IMR-90 (cell line): ENCODE measurements around the gene VWDE. TPM values are rescaled to one million over a fixed set of nuclear protein-coding genes. Genes with fewer than 3 reads are reported as not detected.

Experiments used
- ATAC-seq: fragments of 200-7000 bp; cut with Tn5 transposase; 2 replicates; pipeline ENCODE4 v1.9.1; 2020; ENCODE audit warnings: low read depth, mild to moderate bottlenecking, moderate library complexity
- BruUV-seq: library from RNA; stranded (reverse); fragments of 400-500 nt; replicated peaks from 2 replicates; lab custom pipeline; 2021; lab: Mats Ljungman, UMichigan
- CTCF ChIA-PET: fragments of 300-600 bp; formaldehyde crosslinking; extraction: SDS; loops from one replicate; lab custom pipeline; 2021; ENCODE audit warnings: antibody characterized with exemption; lab: Yijun Ruan, JAX
- POLR2A ChIA-PET: fragments of 300-600 bp; sonication (Branson Sonifier 250); formaldehyde crosslinking; loops from one replicate; lab custom pipeline; 2022; ENCODE audit warnings: antibody characterized with exemption; ENCODE audit not compliant: unreplicated experiment; lab: Charles Lee
- DNase-seq: peaks from one replicate; pipeline ENCODE4 v3.0.0; 2013
- H2AFZ ChIP-seq: replicated peaks from 2 replicates; pipeline ENCODE3; 2013; ENCODE audit warnings: low read length, mild to moderate bottlenecking; ENCODE audit not compliant: poor library complexity
- H2AK5ac ChIP-seq: 2 replicates; pipeline ENCODE4 v1.6.1; 2013; ENCODE audit warnings: low read depth, low read length, inconsistent platforms
- H2AK9ac ChIP-seq: replicated peaks from 2 replicates; pipeline ENCODE3; 2013; ENCODE audit warnings: mild to moderate bottlenecking, low read depth, low read length, moderate library complexity; ENCODE audit not compliant: poor library complexity
- H2BK120ac ChIP-seq: 2 replicates; pipeline ENCODE4 v1.6.1; 2013; ENCODE audit warnings: low read depth, low read length, inconsistent platforms
- H2BK15ac ChIP-seq: 3 replicates; pipeline ENCODE4 v1.6.1; 2013; ENCODE audit warnings: low read depth, low read length, inconsistent platforms
- H2BK20ac ChIP-seq: 2 replicates; pipeline ENCODE4 v1.6.1; 2013; ENCODE audit warnings: low read depth, mild to moderate bottlenecking, inconsistent platforms, low read length, moderate library complexity
- H2BK5ac ChIP-seq: 2 replicates; pipeline ENCODE4 v1.6.1; 2013; ENCODE audit warnings: mild to moderate bottlenecking, low read depth, low read length, inconsistent platforms; ENCODE audit not compliant: poor library complexity, severe bottlenecking
- H3K14ac ChIP-seq: replicated peaks from 2 replicates; pipeline ENCODE4 v1.6.1; 2013; ENCODE audit warnings: low read depth, low read length, inconsistent platforms
- H3K18ac ChIP-seq: 2 replicates; pipeline ENCODE4 v1.6.1; 2013; ENCODE audit warnings: low read depth, low read length, control low read depth
- H3K23ac ChIP-seq: 2 replicates; pipeline ENCODE4 v1.6.1; 2013; ENCODE audit warnings: low read depth, low read length, inconsistent platforms
- H3K27ac ChIP-seq: 2 replicates; pipeline ENCODE4 v1.5.1; 2013; ENCODE audit warnings: mild to moderate bottlenecking, control low read depth, low read length; ENCODE audit not compliant: insufficient read depth
- H3K27me3 ChIP-seq: 2 replicates; pipeline ENCODE4 v1.6.1; 2013; ENCODE audit warnings: low read length; ENCODE audit not compliant: control insufficient read depth, insufficient read depth
- H3K36me3 ChIP-seq: 2 replicates; pipeline ENCODE4 v1.6.1; 2013; ENCODE audit warnings: low read length, mixed read lengths; ENCODE audit not compliant: control insufficient read depth, insufficient read depth
- H3K4ac ChIP-seq: 2 replicates; pipeline ENCODE4 v1.6.1; 2013; ENCODE audit warnings: low read depth, low read length, inconsistent platforms
- H3K4me1 ChIP-seq: 2 replicates; pipeline ENCODE4 v1.6.1; 2013; ENCODE audit warnings: low read length, mixed read lengths; ENCODE audit not compliant: control insufficient read depth, insufficient read depth
- H3K4me2 ChIP-seq: 2 replicates; pipeline ENCODE4 v1.6.1; 2013; ENCODE audit warnings: low read depth, mild to moderate bottlenecking, control low read depth, low read length, moderate library complexity
- H3K4me3 ChIP-seq: 2 replicates; pipeline ENCODE4 v1.5.1; 2013; ENCODE audit warnings: low read depth, mild to moderate bottlenecking, control low read depth, low read length, moderate library complexity; ENCODE audit not compliant: insufficient read depth
- H3K56ac ChIP-seq: 2 replicates; pipeline ENCODE4 v1.6.1; 2013; ENCODE audit warnings: low read length, inconsistent platforms; ENCODE audit not compliant: insufficient read depth; ENCODE audit errors: extremely low read depth
- H3K79me1 ChIP-seq, 2 experiments: 2 replicates each; pipeline ENCODE4 v1.6.1; 2013; ENCODE audit warnings: low read length in 2 of 2, inconsistent platforms in 1 of 2, low read depth in 1 of 2
- H3K9ac ChIP-seq: 2 replicates; pipeline ENCODE4 v1.6.1; 2013; ENCODE audit warnings: low read depth, low read length, control low read depth
- H3K9me1 ChIP-seq: 2 replicates; pipeline ENCODE4 v1.6.1; 2013; ENCODE audit warnings: low read length, inconsistent platforms; ENCODE audit not compliant: insufficient read depth
- H3K9me3 ChIP-seq: 2 replicates; pipeline ENCODE4 v1.6.1; 2013; ENCODE audit warnings: low read length; ENCODE audit not compliant: control insufficient read depth, insufficient read depth
- H4K20me1 ChIP-seq: 2 replicates; pipeline ENCODE4 v1.6.1; 2013; ENCODE audit warnings: low read length, inconsistent platforms; ENCODE audit not compliant: insufficient read depth
- H4K5ac ChIP-seq: 2 replicates; pipeline ENCODE4 v1.6.1; 2013; ENCODE audit warnings: mild to moderate bottlenecking, low read depth, low read length, control low read depth
- H4K8ac ChIP-seq, 2 experiments: 2 replicates each; pipeline ENCODE4 v1.6.1; 2013; ENCODE audit warnings: low read depth in 2 of 2, low read length in 2 of 2, control low read depth in 1 of 2, inconsistent platforms in 1 of 2
- H4K91ac ChIP-seq: 2 replicates; pipeline ENCODE4 v1.6.1; 2013; ENCODE audit warnings: low read depth, low read length, inconsistent platforms; ENCODE audit not compliant: insufficient read depth
- ELK1 ChIP-seq: fragments of 150-350 bp; IDR thresholded peaks from 2 replicates; pipeline ENCODE4 v1.6.1; 2016; ENCODE audit warnings: low read depth, mild to moderate bottlenecking, low read length, moderate library complexity, borderline replicate concordance
- MAFK ChIP-seq: IDR thresholded peaks from 2 replicates; pipeline ENCODE4 v1.6.1; 2012; ENCODE audit warnings: low read depth, low read length, improper control_type of control experiment
- NFE2L2 ChIP-seq: fragments of 150-350 bp; IDR thresholded peaks from 2 replicates; pipeline ENCODE4 v1.6.1; 2016; ENCODE audit warnings: low read depth, mild to moderate bottlenecking, low read length
- POLR2A ChIP-seq: IDR thresholded peaks from 2 replicates; pipeline ENCODE4 v1.6.1; 2012; ENCODE audit warnings: mild to moderate bottlenecking, low read depth, low read length
- RAD21 ChIP-seq: IDR thresholded peaks from 2 replicates; pipeline ENCODE4 v1.6.1; 2012; ENCODE audit warnings: low read length, improper control_type of control experiment
- SMC3 ChIP-seq: fragments of 150-350 bp; IDR thresholded peaks from 2 replicates; pipeline ENCODE4 v1.6.1; 2016; ENCODE audit warnings: low read depth, mild to moderate bottlenecking, antibody characterized with exemption, low read length, moderate library complexity
- whole genome bisulfite sequencing, 2 experiments: methylation state at CpG; one replicate each; pipeline versions ENCODE4 v1.1.5 to v1.1.7; 2013; ENCODE audit warnings: missing lambda C conversion rate in 2 of 2; ENCODE audit not compliant: insufficient read length in 1 of 2; ENCODE audit errors: extremely low coverage in 2 of 2; 5-methylcytosine and 5-hydroxymethylcytosine counted together
- dilution Hi-C: fragments of 300-500 bp; cut with HindIII; formaldehyde crosslinking; loops from one replicate; pipeline ENCODE4 v1.14.3; 2018; ENCODE audit warnings: low sequenced_read_pairs; ENCODE audit not compliant: unreplicated experiment
- in situ Hi-C: fragments of 300-500 bp; cut with MboI; formaldehyde crosslinking; loops from 3 replicates; pipeline ENCODE4 v1.14.3; 2019; ENCODE audit warnings: low sequenced_read_pairs, inconsistent platforms, mixed read lengths
- intact Hi-C: fragments of 100-400 bp; cut with micrococcal nuclease; formaldehyde crosslinking; loops from 2 replicates; pipeline ENCODE4 v1.10.0; 2022
- polyA plus RNA-seq, 3 experiments: library from polyadenylated mRNA; depleted of rRNA; stranded (reverse); fragments of >200 nt; gene quantifications; 2 replicates each; pipeline ENCODE4 v1.2.3, GENCODE V29; 2012; ENCODE audit warnings: low replicate concordance in 1 of 3
- total RNA-seq: library from RNA; depleted of rRNA; stranded (reverse); fragments of >200 nt; gene quantifications from 2 replicates; pipeline ENCODE4 v1.2.3, GENCODE V29; 2012
- TF ChIP-seq, protein P1 (sequence below): conservative IDR thresholded peaks from 2 replicates; pipeline ENCODE4 v1.5.1; 2012; ENCODE audit warnings: mild to moderate bottlenecking, low read depth, low read length, improper control_type of control experiment
- TF ChIP-seq, protein P2 (sequence below): fragments of 150-350 bp; IDR thresholded peaks from 2 replicates; pipeline ENCODE4 v1.6.1; 2017; ENCODE audit warnings: mild to moderate bottlenecking, antibody characterized with exemption, low read length, low read depth

The VWDE gene
- total and polyA plus RNA-seq, 2 of the 4 experiments (the other 2 are of a cell fraction) = 0.05 to 0.18 TPM

GRCh38 chr7:12378389-12378788 is 25.3 kb downstream of the VWDE start:
- Histone ChIP-seq H2BK20ac (no peak overlapping the region), H2BK120ac (no peak overlapping the region), H2AK5ac (no peak overlapping the region), H3K23ac (no peak overlapping the region), H2BK15ac (no peak overlapping the region), H3K27ac (no peak overlapping the region), H3K4me1 (no peaks in the 10 kb centered on the region), H3K27me3 (no peaks in the 10 kb centered on the region), H2AFZ (no peak overlapping the region), H3K36me3 (no peaks in the 10 kb centered on the region), H4K91ac (no peak overlapping the region), H4K5ac (no peak overlapping the region), H3K18ac (no peak overlapping the region), H3K14ac (no peak overlapping the region), H3K56ac (no peak overlapping the region), H2AK9ac (no peak overlapping the region), H3K9me1 (no peaks in the 10 kb centered on the region), H4K8ac (no peak overlapping the region), H3K4me2 (no peak overlapping the region), H3K4me3 (no peak overlapping the region), H2BK5ac (no peak overlapping the region), H3K4ac (no peak overlapping the region), H3K9ac (no peak overlapping the region), H3K9me3 (no peaks in the 10 kb centered on the region), H3K79me1 (no peaks in the 10 kb centered on the region), H4K20me1 (no peaks in the 10 kb centered on the region)
- in situ Hi-C loops (loop anchor here (25.0 kb wide), 1 partner anchor 109 kb away; no protein-coding TSS in a partner anchor), dilution Hi-C loops (no loop called here), intact Hi-C loops (no loop called here)
- POLR2A ChIA-PET = no interaction called here
- 0% methylated on average over 1 of the region's 2 CpGs; no CpG with 5 or more reads in 1 of the 2 experiments for WGBS, 2 experiments
- ATAC-seq = no peak
- TF ChIP-seq SMC3 (no peak), NFE2L2 (no peak), POLR2A (no peak), RAD21 (no peak), MAFK (no peak), ELK1 (no peak)
- TF ChIP-seq, protein P1, sequence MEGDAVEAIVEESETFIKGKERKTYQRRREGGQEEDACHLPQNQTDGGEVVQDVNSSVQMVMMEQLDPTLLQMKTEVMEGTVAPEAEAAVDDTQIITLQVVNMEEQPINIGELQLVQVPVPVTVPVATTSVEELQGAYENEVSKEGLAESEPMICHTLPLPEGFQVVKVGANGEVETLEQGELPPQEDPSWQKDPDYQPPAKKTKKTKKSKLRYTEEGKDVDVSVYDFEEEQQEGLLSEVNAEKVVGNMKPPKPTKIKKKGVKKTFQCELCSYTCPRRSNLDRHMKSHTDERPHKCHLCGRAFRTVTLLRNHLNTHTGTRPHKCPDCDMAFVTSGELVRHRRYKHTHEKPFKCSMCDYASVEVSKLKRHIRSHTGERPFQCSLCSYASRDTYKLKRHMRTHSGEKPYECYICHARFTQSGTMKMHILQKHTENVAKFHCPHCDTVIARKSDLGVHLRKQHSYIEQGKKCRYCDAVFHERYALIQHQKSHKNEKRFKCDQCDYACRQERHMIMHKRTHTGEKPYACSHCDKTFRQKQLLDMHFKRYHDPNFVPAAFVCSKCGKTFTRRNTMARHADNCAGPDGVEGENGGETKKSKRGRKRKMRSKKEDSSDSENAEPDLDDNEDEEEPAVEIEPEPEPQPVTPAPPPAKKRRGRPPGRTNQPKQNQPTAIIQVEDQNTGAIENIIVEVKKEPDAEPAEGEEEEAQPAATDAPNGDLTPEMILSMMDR = no peak
- TF ChIP-seq, protein P2, sequence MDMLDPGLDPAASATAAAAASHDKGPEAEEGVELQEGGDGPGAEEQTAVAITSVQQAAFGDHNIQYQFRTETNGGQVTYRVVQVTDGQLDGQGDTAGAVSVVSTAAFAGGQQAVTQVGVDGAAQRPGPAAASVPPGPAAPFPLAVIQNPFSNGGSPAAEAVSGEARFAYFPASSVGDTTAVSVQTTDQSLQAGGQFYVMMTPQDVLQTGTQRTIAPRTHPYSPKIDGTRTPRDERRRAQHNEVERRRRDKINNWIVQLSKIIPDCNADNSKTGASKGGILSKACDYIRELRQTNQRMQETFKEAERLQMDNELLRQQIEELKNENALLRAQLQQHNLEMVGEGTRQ = no peak
- CTCF ChIA-PET = interaction anchor here (0.6 kb wide), 1 partner anchor 11 kb away, joined by 3 read pairs; no protein-coding TSS in a partner anchor
- BruUV-seq = no TSS peak
- no peak for DNase-seq
